Suppressor macrophage (primary cell): ENCODE results near the gene ZSCAN18.
"Not testable (repeated sequence)": the region's sequence is repeated elsewhere in the genome, so short reads cannot be mapped to it uniquely, and the experiment has no call there.

Source experiments
- DNase-seq, 4 experiments: peaks; one replicate each; pipeline ENCODE4 v3.0.0-alpha.2; 2020 to 2022
- total RNA-seq, 17 experiments: gene quantifications; one replicate each; lab custom pipeline; 2026; ENCODE audit warnings: mixed read lengths in 6 of 17, inconsistent platforms in 3 of 17; lab: John Stamatoyannopoulos, UW

Gene ZSCAN18, protein sequence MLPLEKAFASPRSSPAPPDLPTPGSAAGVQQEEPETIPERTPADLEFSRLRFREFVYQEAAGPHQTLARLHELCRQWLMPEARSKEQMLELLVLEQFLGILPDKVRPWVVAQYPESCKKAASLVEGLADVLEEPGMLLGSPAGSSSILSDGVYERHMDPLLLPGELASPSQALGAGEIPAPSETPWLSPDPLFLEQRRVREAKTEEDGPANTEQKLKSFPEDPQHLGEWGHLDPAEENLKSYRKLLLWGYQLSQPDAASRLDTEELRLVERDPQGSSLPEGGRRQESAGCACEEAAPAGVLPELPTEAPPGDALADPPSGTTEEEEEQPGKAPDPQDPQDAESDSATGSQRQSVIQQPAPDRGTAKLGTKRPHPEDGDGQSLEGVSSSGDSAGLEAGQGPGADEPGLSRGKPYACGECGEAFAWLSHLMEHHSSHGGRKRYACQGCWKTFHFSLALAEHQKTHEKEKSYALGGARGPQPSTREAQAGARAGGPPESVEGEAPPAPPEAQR
- total RNA-seq, result 2.0 to 14.1 (median 8.1) reads per million in 17 experiments

DNA sequence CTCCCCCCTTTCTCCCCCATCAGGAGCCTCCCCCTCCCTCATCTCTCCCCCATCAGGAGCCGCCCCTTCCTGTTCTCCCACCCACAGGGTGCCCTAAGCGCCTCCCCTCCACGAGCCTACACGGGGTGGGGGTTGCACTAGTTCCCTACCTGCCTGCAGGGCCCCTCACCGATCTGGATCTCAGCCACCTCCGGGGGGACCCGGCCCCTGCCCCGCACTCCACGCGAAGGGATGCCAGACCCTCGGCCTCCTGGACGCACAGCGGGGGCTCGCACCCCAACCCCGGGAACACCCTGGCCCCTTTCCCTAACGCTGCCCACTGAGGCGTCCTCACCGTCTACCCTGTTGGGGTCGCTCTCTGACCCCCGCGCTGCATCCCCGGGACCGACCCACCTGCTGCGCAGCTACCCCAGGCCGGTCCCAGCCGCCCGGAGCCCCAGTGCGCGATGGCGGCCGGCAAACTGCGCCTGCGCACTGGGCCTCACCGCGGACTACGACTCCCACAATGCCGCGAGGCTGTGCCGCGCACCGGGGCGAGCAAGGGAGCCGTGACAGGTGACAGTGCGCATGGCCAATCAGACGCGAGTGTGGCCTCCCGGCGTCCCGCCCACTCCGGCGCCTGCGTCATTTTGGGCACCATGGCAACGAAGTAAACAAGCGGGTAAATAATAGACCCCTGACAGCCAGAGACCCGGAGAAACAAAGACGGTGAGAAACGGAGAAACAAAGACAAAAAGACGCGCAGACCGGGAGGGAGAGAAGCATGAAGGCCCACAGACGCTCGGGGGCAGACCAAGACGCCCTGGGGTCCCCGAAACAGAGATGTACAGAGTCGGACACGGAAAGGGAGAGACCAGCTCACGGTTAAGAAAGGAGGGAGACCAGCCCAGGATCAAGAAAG, at the start of gene ZSCAN18:
Gene ZSCAN18 (minus strand): TSS at position 451 of the 901 bp plus-strand sequence. CDS start 7,964 bp downstream, outside the sequence.
- DNase-seq, result peak; percentile 96 to 97 (median 97)

DNA sequence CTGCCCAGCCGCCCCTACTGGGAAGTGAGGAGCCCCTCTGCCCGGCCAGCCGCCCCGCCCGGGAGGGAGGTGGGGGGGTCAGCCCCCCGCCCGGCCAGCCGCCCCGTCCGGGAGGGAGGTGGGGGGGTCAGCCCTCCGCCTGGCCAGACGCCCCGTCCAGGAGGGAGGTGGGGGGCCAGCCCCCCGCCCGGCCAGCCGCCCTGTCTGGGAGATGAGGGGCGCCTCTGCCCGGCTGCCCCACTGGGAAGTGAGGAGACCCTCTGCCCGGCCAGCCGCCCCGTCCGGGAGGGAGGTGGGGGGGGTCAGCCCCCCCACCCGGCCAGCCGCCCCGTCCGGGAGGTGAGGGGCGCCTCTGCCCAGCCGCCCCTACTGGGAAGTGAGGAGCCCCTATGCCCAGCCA, 49.4 kb upstream of the ZSCAN18 start:
- not testable (repeated sequence) for DNase-seq

DNA sequence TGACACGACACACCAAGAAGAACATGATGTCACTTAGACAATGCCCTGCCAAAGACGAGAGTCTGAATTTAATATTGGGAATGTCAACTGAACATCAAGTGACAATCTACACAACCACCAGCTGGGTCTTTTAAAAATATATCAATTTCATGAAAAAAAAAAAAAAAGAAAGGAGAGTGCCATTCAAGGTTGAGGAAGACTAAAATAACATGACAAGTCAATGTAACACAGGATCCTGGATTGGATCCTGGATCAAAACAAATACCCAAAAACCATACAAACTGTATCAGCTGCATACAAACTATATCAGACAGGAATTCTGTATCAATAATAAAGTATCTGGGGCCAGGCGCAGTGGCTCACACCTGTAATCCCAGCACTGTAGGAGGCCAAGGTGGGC, 47.8 kb upstream of the ZSCAN18 start:
- DNase-seq, result no peak

DNA sequence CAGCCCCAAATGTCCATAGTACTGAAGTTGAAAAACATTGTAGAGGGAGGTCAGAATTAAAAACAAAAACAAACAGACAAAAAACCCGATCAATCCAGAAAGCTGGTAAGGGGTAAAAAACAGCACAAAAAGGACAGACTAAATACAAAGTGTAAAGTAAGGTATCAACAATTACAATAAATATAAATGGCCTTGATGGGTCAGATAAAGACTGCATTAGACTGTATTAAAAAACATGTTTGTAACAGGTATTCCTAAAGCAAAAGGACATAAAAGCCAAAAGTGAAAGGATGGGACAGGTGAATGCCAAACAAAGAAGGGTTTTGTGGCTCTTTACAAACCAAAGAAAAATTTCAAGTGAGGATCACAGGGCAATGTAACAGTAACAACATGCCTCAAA, 36.2 kb upstream of the ZSCAN18 start:
- DNase-seq, result no peak

DNA sequence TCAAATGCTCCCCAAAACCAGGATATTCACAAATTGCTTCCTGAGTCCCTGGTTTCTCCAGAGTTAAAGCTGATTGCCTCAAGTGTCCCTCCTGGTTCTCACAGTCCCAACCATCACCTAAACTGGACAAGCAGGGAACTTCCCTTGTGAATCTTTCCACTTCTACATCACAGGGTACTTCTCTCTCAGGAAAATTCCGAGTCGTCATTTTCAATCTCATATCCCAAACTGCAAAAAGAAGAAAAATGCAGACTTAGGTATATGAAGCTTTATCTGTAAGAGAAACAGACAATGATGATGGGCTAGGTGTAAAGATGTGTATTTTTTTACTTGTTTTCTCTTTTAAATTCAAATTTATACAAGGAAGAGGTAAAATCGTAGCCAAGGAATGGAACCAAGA, 31.3 kb upstream of the ZSCAN18 start:
- no peak for DNase-seq

DNA sequence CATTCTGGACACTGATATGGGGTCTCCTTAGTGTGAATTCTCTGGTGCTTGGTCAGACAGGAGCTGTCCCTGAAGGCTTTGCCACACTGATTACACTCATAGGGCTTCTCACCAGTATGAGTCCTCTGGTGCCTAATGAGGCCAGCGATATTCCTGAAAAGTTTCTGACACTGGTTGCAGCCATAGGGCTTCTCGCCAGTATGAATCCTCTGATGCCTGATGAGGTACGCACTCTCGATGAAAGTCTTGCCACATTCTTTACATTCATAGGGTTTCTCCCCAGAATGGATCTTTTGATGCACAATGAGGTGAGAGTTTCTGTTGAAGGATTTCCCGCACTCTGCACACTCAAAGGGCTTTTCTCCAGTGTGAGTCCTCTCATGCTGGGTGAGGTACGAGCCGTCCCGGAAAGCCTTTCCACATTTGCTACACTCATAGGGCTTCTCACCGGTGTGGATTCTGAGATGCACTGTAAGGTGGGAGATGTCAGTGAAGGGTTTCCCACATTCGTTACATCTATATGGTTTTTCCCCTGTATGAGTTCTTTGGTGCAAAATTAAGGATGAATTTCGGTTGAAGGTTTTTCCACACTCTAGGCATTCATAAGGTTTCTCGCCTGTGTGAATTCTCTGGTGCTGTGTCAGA, 30.1 kb upstream of the ZSCAN18 start:
- DNase-seq, result peak in 3 of 4 experiments; percentile 5 to 18 (median 11)

DNA sequence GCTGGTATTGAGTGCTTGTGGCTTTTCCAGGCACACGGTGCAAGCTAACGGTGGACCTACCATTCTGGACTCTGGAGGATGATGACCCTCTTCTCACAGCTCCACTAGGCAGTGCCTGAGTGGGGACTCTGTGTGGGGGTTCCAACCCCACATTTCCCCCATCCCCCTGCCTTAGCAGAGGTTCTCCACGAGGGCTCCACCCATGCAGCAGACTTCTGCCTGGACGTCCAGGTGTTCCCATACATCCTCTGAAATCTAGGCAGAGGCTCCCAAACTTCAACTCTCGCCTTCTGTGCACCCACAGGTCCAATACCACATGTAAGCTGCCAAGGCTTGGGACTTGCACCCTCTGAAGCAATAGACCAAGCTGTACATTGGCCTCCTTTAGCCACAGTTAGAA, 25.3 kb upstream of the ZSCAN18 start:
- DNase-seq, result no peak

DNA sequence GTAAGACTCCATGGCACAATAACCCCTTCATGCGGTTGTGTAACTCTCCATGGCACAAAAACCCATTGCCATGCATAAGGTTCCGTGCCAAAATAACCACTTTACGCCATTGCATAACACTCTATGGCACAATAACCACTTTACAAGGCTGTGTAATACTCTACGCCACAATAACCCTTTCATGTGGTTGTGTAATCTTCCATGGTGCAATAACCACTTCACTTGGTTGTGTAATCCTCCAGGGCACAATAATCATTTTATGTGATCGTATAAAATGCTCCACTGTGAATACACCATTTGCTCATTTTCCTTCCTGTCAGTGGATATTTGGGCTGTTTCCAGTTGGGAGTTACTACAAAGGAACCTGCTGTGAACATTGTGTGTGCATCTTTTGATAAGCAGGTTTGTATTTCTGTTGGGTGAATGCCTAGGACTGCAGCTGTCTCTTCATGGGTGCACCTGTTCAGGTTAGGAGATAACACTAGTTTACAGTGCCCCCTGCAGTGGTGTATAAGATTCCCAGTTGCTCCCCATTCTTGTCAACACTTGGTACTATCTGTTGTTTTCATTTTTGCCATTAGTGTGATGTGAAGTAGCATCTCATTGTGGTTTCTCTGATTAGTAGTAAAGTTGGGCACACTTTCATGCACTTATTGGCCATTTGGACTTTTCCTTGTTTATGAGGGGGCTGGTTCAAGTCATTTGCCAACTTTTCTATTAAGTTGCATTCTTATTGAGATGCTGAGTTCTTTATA, 21.1 kb upstream of the ZSCAN18 start:
- DNase-seq, result no peak

DNA sequence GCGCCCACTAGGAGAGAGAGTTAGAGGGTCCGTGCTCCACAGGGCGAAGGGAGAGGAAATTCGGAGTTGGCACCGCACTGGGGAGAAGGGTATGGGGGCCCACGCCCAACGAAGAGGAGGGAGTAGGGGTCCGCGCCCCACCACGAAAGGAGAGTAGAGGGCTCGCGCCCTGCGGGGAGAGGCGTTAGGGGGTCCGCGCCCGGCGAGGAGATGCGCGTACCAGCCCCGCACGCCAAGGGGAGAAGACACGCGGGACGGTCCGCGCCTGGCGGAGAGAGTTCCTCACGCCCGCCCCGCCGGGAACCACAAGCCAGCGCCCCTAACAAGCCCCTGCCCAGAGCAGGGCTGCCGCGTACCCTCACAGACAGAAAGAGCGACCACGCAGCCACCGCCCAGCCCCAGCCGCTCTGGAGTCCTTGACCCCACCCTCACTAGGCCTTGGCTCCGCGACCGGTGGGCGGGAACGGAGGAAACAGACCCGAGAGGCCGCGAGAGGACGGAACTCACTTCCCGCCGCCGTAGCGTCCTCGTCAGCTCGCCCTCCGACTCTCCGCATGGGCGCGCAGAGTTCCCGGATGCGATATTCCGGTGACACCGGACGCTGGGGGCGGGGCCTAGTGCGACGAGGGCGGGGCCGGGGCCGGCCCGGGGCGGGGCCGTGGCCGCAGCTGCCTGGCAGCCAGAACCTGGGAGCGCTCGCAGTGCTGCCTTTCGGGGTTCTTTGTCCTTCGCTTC, 20.0 kb upstream of the ZSCAN18 start:
- DNase-seq, result no peak

DNA sequence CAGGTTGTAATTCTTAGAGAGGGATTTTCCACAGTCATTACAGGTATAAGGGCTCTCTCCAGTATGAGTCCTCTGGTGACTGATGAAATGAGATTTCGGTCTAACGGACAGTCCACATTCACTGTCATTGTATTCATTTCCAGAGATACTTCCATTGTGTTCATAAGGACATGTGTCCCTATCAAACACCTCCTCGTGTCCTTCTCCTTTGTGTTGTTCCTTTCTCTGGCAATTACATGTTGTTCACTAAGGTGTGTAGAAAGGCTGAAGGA, 10.5 kb upstream of the ZSCAN18 start:
- DNase-seq, result no peak

DNA sequence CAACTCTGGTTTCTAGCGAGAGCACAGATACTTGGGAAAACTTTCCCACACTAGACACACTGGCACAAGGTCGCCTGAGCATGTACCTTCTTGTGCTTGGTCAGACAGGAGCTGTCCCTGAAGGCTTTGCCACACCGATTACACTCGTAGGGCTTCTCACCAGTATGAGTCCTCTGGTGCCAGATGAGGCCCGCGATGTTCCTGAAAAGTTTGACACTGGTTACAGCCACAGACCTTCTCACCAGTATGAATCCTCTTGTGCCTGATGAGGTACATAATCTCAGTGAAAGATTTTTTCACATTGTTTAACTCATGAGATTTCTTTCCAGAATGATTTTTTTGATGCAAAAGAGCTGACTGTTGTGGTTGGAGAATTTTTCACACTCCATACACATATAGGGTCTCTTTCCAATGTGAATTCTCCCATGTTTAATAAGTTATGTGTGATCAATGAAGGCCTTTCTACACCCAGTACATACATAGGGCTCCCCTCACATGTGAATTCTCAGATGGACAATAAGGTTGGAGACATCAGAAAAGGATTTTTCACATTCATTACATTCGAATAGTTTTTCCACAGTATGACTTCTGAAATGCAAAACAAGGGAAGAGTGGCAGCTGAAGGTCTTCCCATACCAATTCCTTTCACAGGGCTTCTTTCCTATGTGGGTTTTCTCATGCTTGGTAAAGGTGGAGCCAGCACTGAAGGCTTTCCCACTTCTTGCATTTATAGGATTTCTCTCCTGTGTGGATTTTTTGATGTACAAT, 9.9 kb upstream of the ZSCAN18 start:
- no peak for DNase-seq

DNA sequence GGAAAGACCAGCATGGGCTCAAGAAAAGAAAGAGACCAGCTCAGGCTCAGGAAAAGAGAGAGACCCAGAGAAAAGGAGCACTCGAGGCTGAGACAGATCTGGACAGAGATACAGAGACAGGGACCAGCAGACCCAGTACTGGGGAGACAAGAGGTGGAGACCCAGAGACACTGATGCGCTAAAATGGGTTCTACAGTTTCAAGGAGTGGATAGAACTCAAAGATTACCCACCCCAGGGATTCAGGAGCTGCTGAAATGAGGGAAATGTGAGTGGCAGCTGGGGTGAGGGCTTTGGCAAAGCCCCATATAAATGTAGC, 609 bp upstream of the ZSCAN18 start:
- DNase-seq, result no peak

DNA sequence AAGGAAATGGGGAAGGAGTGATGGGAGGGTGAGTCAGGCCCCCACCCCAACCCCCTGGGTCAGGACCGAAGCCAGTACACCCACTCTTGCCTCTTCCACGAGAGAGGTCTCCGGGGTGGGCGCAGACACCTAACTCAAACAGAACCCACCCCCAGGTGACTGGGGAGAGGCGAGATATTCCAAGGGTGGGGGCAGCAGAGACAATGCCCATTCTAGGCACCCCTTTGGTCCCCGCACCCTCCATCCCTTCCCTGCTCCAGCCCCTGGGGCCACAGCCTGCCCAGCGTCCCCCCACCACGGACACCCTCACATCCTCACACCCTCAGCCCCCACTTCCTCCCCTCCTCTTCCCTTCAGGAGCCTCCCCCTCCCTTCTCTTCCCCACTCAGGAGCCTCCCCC, 682 bp downstream of the ZSCAN18 start:
- no peak for DNase-seq

DNA sequence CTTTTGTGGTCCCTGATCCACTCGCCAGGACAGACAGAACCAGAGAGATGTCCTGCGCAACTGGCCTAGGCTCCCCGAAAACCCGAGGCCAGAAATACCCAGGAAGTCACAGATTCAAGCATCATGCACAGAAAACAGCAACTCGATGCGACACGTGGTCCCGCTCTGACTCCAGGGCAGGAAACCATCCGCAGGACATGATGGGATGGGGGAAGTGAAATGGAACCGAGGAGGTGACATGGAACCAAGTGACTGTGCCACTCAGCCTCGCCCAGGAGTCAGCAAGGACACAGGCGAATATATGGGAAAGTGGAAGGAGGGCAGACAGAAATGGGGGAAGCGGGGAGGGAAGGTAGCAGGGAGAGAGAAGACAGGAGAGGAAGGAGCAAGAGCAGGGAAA, 1.1 kb downstream of the ZSCAN18 start:
- DNase-seq, result no peak

DNA sequence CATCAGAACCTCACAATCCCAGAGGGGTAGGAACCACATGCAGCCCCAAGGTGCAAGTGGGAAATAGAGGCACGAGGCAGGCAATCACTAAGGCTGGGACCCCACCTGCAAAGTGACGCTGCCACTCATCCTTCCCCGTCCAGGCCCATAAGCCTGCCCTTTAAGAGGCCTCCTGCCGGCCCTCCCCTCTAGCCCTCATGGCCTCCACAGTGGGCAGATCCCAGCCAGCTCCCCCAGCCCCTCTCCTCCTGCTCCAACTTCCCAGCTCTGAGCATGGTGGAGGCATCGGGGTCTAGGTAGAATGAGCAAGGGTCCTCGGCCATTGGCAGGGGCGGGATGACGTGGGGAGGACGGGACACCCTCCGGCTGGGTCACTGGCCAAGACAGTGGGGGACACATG, 2.7 kb downstream of the ZSCAN18 start:
- no peak for DNase-seq

DNA sequence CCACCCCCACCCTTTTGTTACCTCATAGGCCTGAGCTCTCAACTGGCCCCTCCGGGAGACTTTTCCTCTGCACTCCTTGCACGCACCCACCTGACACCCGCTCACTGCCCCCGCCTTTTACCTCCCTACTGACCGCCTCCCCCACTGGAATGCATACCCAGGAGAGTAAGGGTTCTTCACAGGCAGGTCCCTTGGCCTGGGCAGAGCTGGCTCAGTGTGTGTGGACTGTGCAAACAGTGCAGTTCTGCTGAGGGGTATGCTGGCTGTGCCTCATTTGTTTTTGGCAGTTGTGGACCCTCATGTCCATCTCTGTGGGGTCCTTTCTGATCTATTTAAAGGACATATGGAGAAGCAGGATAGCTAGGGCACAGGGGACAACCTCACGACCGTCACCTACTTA, 5.0 kb downstream of the ZSCAN18 start:
- no peak for DNase-seq

DNA sequence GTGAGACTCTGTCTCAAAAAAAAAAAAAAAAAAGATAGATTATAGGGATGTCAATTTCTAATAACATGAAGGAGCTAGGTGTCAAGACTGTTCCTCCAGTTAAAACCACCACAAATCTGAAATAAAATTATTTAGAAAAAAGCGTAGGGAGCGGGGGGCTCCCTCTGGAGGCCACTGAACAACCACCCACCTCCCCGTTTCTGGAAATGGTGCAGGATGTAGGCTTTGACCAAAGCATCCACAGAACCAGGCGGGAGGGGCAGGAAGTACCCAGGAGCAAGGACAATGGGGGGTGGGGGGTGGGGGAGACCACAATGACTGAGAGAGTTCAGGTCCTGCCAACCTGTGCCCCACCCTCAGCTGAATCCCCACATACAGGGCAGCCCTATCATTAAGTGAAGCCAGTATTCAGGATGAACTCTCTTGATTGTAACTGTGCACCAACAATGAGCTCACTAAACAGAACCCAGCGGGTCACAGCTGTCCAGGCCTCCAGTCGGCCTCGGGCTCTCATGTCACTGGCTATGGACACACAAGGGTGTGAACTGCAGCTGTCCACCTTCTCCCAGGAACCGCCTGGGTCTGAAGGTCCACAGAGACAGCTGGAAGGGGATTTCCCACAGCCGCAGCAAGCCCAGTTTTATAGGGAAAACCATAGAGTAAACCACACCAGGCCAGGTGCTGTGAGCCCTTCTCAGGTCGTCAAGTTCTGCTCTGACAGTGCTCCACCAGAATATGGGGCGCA, 6.6 kb downstream of the ZSCAN18 start:
- no peak for DNase-seq

DNA sequence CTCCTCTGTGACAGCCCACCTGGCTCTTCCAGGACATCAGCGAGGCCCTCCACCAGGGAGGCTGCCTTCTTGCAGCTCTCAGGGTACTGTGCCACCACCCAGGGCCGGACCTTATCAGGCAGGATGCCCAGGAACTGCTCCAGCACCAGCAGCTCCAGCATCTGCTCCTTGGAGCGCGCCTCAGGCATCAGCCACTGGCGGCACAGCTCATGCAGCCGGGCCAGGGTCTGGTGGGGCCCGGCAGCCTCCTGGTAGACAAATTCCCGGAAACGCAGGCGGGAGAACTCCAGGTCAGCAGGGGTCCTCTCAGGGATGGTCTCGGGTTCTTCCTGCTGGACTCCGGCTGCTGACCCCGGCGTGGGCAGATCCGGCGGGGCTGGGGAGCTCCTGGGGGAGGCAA, 8.2 kb downstream of the ZSCAN18 start:
- DNase-seq, result no peak

DNA sequence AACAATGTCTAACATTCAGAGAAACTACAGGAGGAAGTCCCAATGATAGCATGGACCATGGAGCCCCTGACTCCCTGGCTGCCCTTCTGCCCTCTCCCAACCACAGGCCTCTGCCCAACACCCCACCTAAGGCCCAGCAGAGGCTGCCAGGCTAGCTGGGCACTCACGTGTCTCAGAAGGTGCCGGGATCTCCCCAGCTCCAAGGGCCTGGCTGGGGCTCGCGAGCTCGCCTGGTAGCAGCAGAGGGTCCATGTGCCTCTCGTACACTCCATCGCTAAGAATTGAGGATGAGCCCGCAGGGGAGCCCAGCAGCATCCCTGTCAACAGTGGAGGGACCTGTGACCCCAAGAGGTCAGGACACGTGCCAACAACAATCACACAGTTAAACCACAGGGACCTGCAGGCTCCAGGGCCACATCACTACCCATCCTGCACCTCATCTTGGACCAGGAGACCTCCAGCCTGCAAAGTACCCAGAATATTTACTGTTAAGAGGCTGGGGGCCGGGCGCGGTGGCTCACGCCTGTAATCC, 9.4 kb downstream of the ZSCAN18 start:
- no peak for DNase-seq
